GM23338 (cell line): ENCODE data around the gene BBS1. TPM values are rescaled to one million over a fixed set of nuclear protein-coding genes. Genes with fewer than 3 reads are reported as not detected.

Experiments
- ATAC-seq: fragments of 200-7000 bp; cut with Tn5 transposase; 3 replicates; pipeline ENCODE4 v1.9.1; 2020
- DNase-seq: peaks from one replicate; pipeline ENCODE4 v3.0.0-alpha.2; 2015; ENCODE audit warnings: low spot score
- H2AFZ ChIP-seq: fragments of 200-600 bp; sonication (generic); 2 replicates; pipeline ENCODE4 v1.8.0; 2016; ENCODE audit warnings: antibody characterized with exemption, mild to moderate bottlenecking, moderate library complexity
- H3F3A ChIP-seq: fragments of 200-600 bp; sonication (generic); replicated peaks from 2 replicates; pipeline ENCODE4 v1.8.0; 2017; ENCODE audit warnings: antibody characterized with exemption, mixed run types, low read depth
- H3K27ac ChIP-seq: fragments of 200-600 bp; sonication (generic); 2 replicates; pipeline ENCODE4 v1.6.1; 2016; ENCODE audit warnings: low read depth
- H3K27me3 ChIP-seq: fragments of 200-600 bp; sonication (generic); 2 replicates; pipeline ENCODE4 v1.8.0; 2016; ENCODE audit warnings: mild to moderate bottlenecking, mixed run types, moderate library complexity; ENCODE audit not compliant: insufficient read depth
- H3K36me3 ChIP-seq: fragments of 200-600 bp; sonication (generic); 2 replicates; pipeline ENCODE4 v1.8.0; 2016; ENCODE audit warnings: mild to moderate bottlenecking; ENCODE audit not compliant: insufficient read depth
- H3K4me1 ChIP-seq: fragments of 200-600 bp; sonication (generic); 2 replicates; pipeline ENCODE4 v1.8.0; 2016; ENCODE audit warnings: mild to moderate bottlenecking, moderate library complexity; ENCODE audit not compliant: insufficient read depth
- H3K4me2 ChIP-seq: fragments of 200-600 bp; sonication (generic); 2 replicates; pipeline ENCODE4 v1.7.1; 2017; ENCODE audit warnings: mixed run types
- H3K4me3 ChIP-seq: fragments of 200-600 bp; sonication (generic); 2 replicates; pipeline ENCODE4 v1.6.1; 2016; ENCODE audit warnings: mixed run types
- H3K79me2 ChIP-seq: fragments of 200-600 bp; sonication (generic); replicated peaks from 2 replicates; pipeline ENCODE4 v1.8.0; 2017; ENCODE audit warnings: mild to moderate bottlenecking; ENCODE audit not compliant: insufficient read depth
- H3K9me2 ChIP-seq: fragments of 200-600 bp; sonication (generic); 2 replicates; pipeline ENCODE4 v1.8.0; 2017; ENCODE audit not compliant: insufficient read depth
- H4K20me1 ChIP-seq: fragments of 200-600 bp; sonication (generic); replicated peaks from 2 replicates; pipeline ENCODE4 v1.8.0; 2017; ENCODE audit warnings: mild to moderate bottlenecking; ENCODE audit not compliant: insufficient read depth
- H3K27ac Mint-ChIP-seq: 2 replicates; pipeline ENCODE4 v1.8.0; 2020; ENCODE audit warnings: inconsistent platforms, mild to moderate bottlenecking, moderate library complexity, mixed read lengths
- H3K27me3 Mint-ChIP-seq: 3 replicates; pipeline ENCODE4 v1.8.0; 2022; ENCODE audit warnings: low read depth, mild to moderate bottlenecking, moderate library complexity, mixed read lengths, inconsistent platforms; ENCODE audit not compliant: insufficient read depth, poor library complexity
- H3K36me3 Mint-ChIP-seq: 3 replicates; pipeline ENCODE4 v1.8.0; 2021; ENCODE audit warnings: low read depth, mild to moderate bottlenecking, inconsistent platforms, moderate library complexity, mixed read lengths
- H3K4me1 Mint-ChIP-seq: 3 replicates; pipeline ENCODE4 v1.8.0; 2020; ENCODE audit warnings: mild to moderate bottlenecking, inconsistent platforms, mixed read lengths
- H3K4me3 Mint-ChIP-seq: 3 replicates; pipeline ENCODE4 v1.8.0; 2021; ENCODE audit warnings: moderate library complexity, mild to moderate bottlenecking, inconsistent platforms, mixed read lengths
- H3K9me3 Mint-ChIP-seq: 3 replicates; pipeline ENCODE4 v1.8.0; 2020; ENCODE audit warnings: moderate library complexity, mild to moderate bottlenecking, inconsistent platforms, mixed read lengths
- CREB1 ChIP-seq: fragments of 250-450 bp; sonication (Bioruptor Pico); IDR thresholded peaks from 2 replicates; pipeline ENCODE4 v1.5.0; 2020; ENCODE audit warnings: low read depth, mild to moderate bottlenecking, moderate library complexity
- CTCF ChIP-seq, 2 experiments: fragments of 200-600 bp in 1 of 2; sonication (generic) in 1 of 2; conservative IDR thresholded peaks; 2 replicates each; pipeline versions ENCODE4 v1.5.1 to v1.6.1; 2016 to 2017; ENCODE audit warnings: antibody characterized with exemption in 2 of 2, low read depth in 2 of 2, mild to moderate bottlenecking in 2 of 2, moderate library complexity in 1 of 2
- EZH2 ChIP-seq: fragments of 200-600 bp; sonication (generic); IDR thresholded peaks from one replicate; pipeline ENCODE4 v1.8.0; 2017; ENCODE audit warnings: antibody characterized with exemption, mild to moderate bottlenecking, low read depth; ENCODE audit not compliant: unreplicated experiment
- JUNB ChIP-seq: IDR thresholded peaks from one replicate; pipeline ENCODE4 v1.6.1; 2016; ENCODE audit warnings: antibody characterized with exemption; ENCODE audit not compliant: unreplicated experiment
- POLR2AphosphoS5 ChIP-seq: IDR thresholded peaks from 2 replicates; pipeline ENCODE4 v1.6.1; 2016; ENCODE audit warnings: antibody characterized with exemption, low read depth
- REST ChIP-seq: IDR thresholded peaks from one replicate; pipeline ENCODE4 v1.6.1; 2018; ENCODE audit warnings: antibody characterized with exemption; ENCODE audit not compliant: unreplicated experiment
- ZNF114 ChIP-seq: fragments of 250-450 bp; sonication (Bioruptor Pico); IDR thresholded peaks from 2 replicates; pipeline ENCODE4 v1.5.0; 2020; ENCODE audit warnings: mild to moderate bottlenecking, moderate library complexity
- ZNF331 ChIP-seq: fragments of 250-450 bp; sonication (Bioruptor Pico); IDR thresholded peaks from 2 replicates; pipeline ENCODE4 v1.5.0; 2020; ENCODE audit warnings: low read depth, mild to moderate bottlenecking, moderate library complexity
- ZNF462 ChIP-seq: fragments of 250-450 bp; sonication (Bioruptor Pico); IDR thresholded peaks from 2 replicates; pipeline ENCODE4 v1.5.0; 2020; ENCODE audit warnings: mild to moderate bottlenecking, moderate library complexity
- polyA plus RNA-seq: library from polyadenylated mRNA; unstranded; fragments of >200 nt; fragmentation: Nextera tagmentation; extraction: Ambion mirVana; gene quantifications from 2 replicates; pipeline ENCODE4 v1.2.1, GENCODE V29; 2016
- total RNA-seq: library from RNA; depleted of rRNA; stranded (reverse); fragments of >200 nt; shearing (Covaris generic); gene quantifications from 2 replicates; pipeline ENCODE4 v1.2.3, GENCODE V29; 2014

The BBS1 gene
- total and polyA plus RNA-seq, 2 experiments from 2014 or later: 11.6 to 41.3 TPM

GRCh38 chr11:66580803-66581202 is 70.4 kb downstream of the BBS1 start:
- Mint-ChIP-seq H3K9me3 (peaks cover 43% of the 10 kb centered on the region), H3K4me3 (no peak overlapping the region), H3K27me3 (peaks cover 10% of the 10 kb centered on the region), H3K36me3 (peaks cover 15% of the 10 kb centered on the region), H3K27ac (no peak overlapping the region), H3K4me1 (no peaks in the 10 kb centered on the region; the same call in 2 of the 3 replicates)
- Histone ChIP-seq H3K4me2 (no peak overlapping the region), H3K4me3 (no peak overlapping the region), H3F3A (0 out of 2 replicates have a peak, but pooled peaks cover 6% of the 10 kb centered on the region), H3K4me1 (no peaks in the 10 kb centered on the region), H3K27me3 (no peaks in the 10 kb centered on the region), H3K36me3 (no peaks in the 10 kb centered on the region; the same call in 1 of the 2 replicates), H4K20me1 (no peaks in the 10 kb centered on the region), H3K79me2 (no peaks in the 10 kb centered on the region), H3K27ac (no peak overlapping the region), H2AFZ (no peak overlapping the region), H3K9me2 (no peaks in the 10 kb centered on the region)
- ATAC-seq (no peak), DNase-seq (no peak)
- TF ChIP-seq ZNF114 (CRISPR knock-in tag) (no peak), ZNF462 (no peak), CREB1 (CRISPR knock-in tag) (no peak), REST (no peak), CTCF (conservative IDR thresholded peaks at IDR 0.05; ENCODE audit: low read depth in 2 of 2) (no peak), JUNB (no peak), POLR2AphosphoS5 (no peak), EZH2 (no peak), ZNF331 (CRISPR knock-in tag) (no peak)
